Effector memory CD4-positive, alpha-beta T cell (primary cell): ENCODE data around the gene SEC14L1.

ENCODE experiments used
- DNase-seq, 3 donors: peaks; one replicate each; pipeline ENCODE4 v3.0.0-alpha.2; 2020
- H3K27ac ChIP-seq: 2 replicates; pipeline ENCODE4 v1.7.0; 2013; ENCODE audit warnings: mild to moderate bottlenecking, low read length, moderate library complexity; ENCODE audit not compliant: insufficient read depth, poor library complexity, severe bottlenecking
- H3K27me3 ChIP-seq: replicated peaks from 2 replicates; pipeline ENCODE4 v1.7.0; 2013; ENCODE audit warnings: mild to moderate bottlenecking, low read length; ENCODE audit not compliant: insufficient read depth, control insufficient read depth, poor library complexity, severe bottlenecking
- H3K36me3 ChIP-seq: 2 replicates; pipeline ENCODE4 v1.7.0; 2013; ENCODE audit warnings: mild to moderate bottlenecking, low read length, moderate library complexity; ENCODE audit not compliant: control insufficient read depth, insufficient read depth
- H3K4me1 ChIP-seq: 2 replicates; pipeline ENCODE4 v1.7.0; 2013; ENCODE audit warnings: low read length, mild to moderate bottlenecking; ENCODE audit not compliant: control insufficient read depth, insufficient read depth, poor library complexity, severe bottlenecking
- H3K4me3 ChIP-seq: 2 replicates; pipeline ENCODE4 v1.7.0; 2013; ENCODE audit warnings: low read length, low read depth, mild to moderate bottlenecking; ENCODE audit not compliant: insufficient read depth, poor library complexity, severe bottlenecking
- H3K9me3 ChIP-seq: 2 replicates; pipeline ENCODE4 v1.7.0; 2013; ENCODE audit warnings: mild to moderate bottlenecking, low read length, moderate library complexity; ENCODE audit not compliant: control insufficient read depth

SEC14L1 gene

GRCh38 chr17:77203846-77204245, 63.1 kb downstream of the SEC14L1 start:
- H3K27me3 ChIP-seq = no peaks in the 10 kb centered on the region
- H3K27ac ChIP-seq = no peak overlapping the region
- DNase-seq = no peak
- H3K9me3 ChIP-seq = no peaks in the 10 kb centered on the region
- peaks cover 74% of the 10 kb centered on the region for H3K36me3 ChIP-seq
- H3K4me3 ChIP-seq = no peak overlapping the region
- H3K4me1 ChIP-seq = no peaks in the 10 kb centered on the region

GRCh38 chr17:77204536-77204935, 63.8 kb downstream of the SEC14L1 start:
- peaks cover 76% of the 10 kb centered on the region for H3K36me3 ChIP-seq
- no peak for DNase-seq
- no peak overlapping the region for H3K27ac ChIP-seq
- H3K27me3 ChIP-seq = no peaks in the 10 kb centered on the region
- H3K9me3 ChIP-seq = no peaks in the 10 kb centered on the region
- H3K4me3 ChIP-seq = no peak overlapping the region
- H3K4me1 ChIP-seq = no peaks in the 10 kb centered on the region

GRCh38 chr17:77205396-77206125, 64.8 kb downstream of the SEC14L1 start:
- H3K27me3 ChIP-seq = no peaks in the 10 kb centered on the region
- peaks cover 78% of the 10 kb centered on the region for H3K36me3 ChIP-seq
- no peak for DNase-seq
- no peak overlapping the region for H3K27ac ChIP-seq
- no peaks in the 10 kb centered on the region for H3K9me3 ChIP-seq
- no peaks in the 10 kb centered on the region for H3K4me1 ChIP-seq
- H3K4me3 ChIP-seq = no peak overlapping the region

GRCh38 chr17:77206158-77206956, 65.6 kb downstream of the SEC14L1 start:
- H3K4me1 ChIP-seq = no peaks in the 10 kb centered on the region
- H3K27me3 ChIP-seq = no peaks in the 10 kb centered on the region
- peaks cover 78% of the 10 kb centered on the region for H3K36me3 ChIP-seq
- H3K9me3 ChIP-seq = no peaks in the 10 kb centered on the region
- H3K27ac ChIP-seq = no peak overlapping the region
- DNase-seq = no peak
- H3K4me3 ChIP-seq = no peak overlapping the region

- Histone ChIP-seq H3K27me3 (no peaks in the 10 kb centered on the region), H3K4me1 (no peaks in the 10 kb centered on the region), H3K36me3 (peaks cover 84% of the 10 kb centered on the region), H3K9me3 (no peaks in the 10 kb centered on the region), H3K27ac (no peak overlapping the region), H3K4me3 (no peak overlapping the region)
- no peak for DNase-seq
These were observed 67.0 kb downstream of the SEC14L1 start for GRCh38 chr17:77207689-77208216.

- DNase-seq = no peak
- Histone ChIP-seq H3K27ac (no peak overlapping the region), H3K36me3 (peaks cover 87% of the 10 kb centered on the region), H3K9me3 (no peaks in the 10 kb centered on the region), H3K27me3 (no peaks in the 10 kb centered on the region), H3K4me3 (no peak overlapping the region), H3K4me1 (no peaks in the 10 kb centered on the region)
These were observed 67.5 kb downstream of the SEC14L1 start for GRCh38 chr17:77208217-77208808.

GRCh38 chr17:77208856-77209255, 68.1 kb downstream of the SEC14L1 start:
- H3K36me3 ChIP-seq = peaks cover 87% of the 10 kb centered on the region
- DNase-seq = no peak
- H3K27ac ChIP-seq = no peak overlapping the region
- no peaks in the 10 kb centered on the region for H3K27me3 ChIP-seq
- no peaks in the 10 kb centered on the region for H3K4me1 ChIP-seq
- H3K4me3 ChIP-seq = no peak overlapping the region
- H3K9me3 ChIP-seq = no peaks in the 10 kb centered on the region

GRCh38 chr17:77209330-77209748, 68.6 kb downstream of the SEC14L1 start:
- no peak for DNase-seq
- H3K9me3 ChIP-seq = no peaks in the 10 kb centered on the region
- H3K4me1 ChIP-seq = no peaks in the 10 kb centered on the region
- no peak overlapping the region for H3K27ac ChIP-seq
- H3K36me3 ChIP-seq = peaks cover 90% of the 10 kb centered on the region
- H3K4me3 ChIP-seq = no peak overlapping the region
- no peaks in the 10 kb centered on the region for H3K27me3 ChIP-seq

- Histone ChIP-seq H3K9me3 (no peaks in the 10 kb centered on the region), H3K36me3 (peaks cover 86% of the 10 kb centered on the region), H3K4me1 (no peaks in the 10 kb centered on the region), H3K27ac (no peak overlapping the region), H3K27me3 (no peaks in the 10 kb centered on the region), H3K4me3 (no peak overlapping the region)
- no peak for DNase-seq
These were observed 69.6 kb downstream of the SEC14L1 start for GRCh38 chr17:77210331-77210730.
